Endothelial cell of umbilical vein (primary cell): Measurements from ENCODE around the gene MS4A6E. TPM values are rescaled to one million over a fixed set of nuclear protein-coding genes. Genes with fewer than 3 reads are reported as not detected.

ENCODE experiments used
- BruUV-seq: library from RNA; stranded (reverse); fragments of 400-500 nt; replicated peaks from 2 replicates; lab custom pipeline; 2021; lab: Mats Ljungman, UMichigan
- CTCF ChIA-PET: fragments of 300-600, 350-600 bp; sonication (Branson Sonifier 250); formaldehyde crosslinking; loops from one replicate; lab custom pipeline; 2021; ENCODE audit warnings: antibody characterized with exemption, inconsistent platforms; lab: Charles Lee
- POLR2A ChIA-PET: fragments of 300-600, 350-600 bp; sonication (Branson Sonifier 250); formaldehyde crosslinking; loops from one replicate; lab custom pipeline; 2021; ENCODE audit warnings: antibody characterized with exemption, inconsistent platforms; lab: Charles Lee
- DNase-seq: peaks from one replicate; pipeline ENCODE4 v3.0.0-alpha.2; 2011; ENCODE audit warnings: low read depth, low spot score
- FAIRE-seq: peaks from 2 replicates; lab custom pipeline; 2011; peaks lifted over from hg19 to GRCh38; lab: Jason Lieb, UNC
- H2AFZ ChIP-seq: 2 replicates; pipeline ENCODE4 v1.6.0; 2012; ENCODE audit warnings: low read depth, low read length, control low read depth, inconsistent platforms
- H3K27ac ChIP-seq: 2 replicates; pipeline ENCODE4 v1.5.1; 2011; ENCODE audit warnings: low read depth, mild to moderate bottlenecking, control low read depth, low read length, moderate library complexity; ENCODE audit not compliant: insufficient read depth
- H3K27me3 ChIP-seq, 2 experiments: 2 replicates each; pipeline versions ENCODE4 v1.6.0 to v1.6.1; 2011; ENCODE audit warnings: low read length in 2 of 2, mixed read lengths in 1 of 2; ENCODE audit not compliant: control insufficient read depth in 2 of 2, insufficient read depth in 2 of 2
- H3K36me3 ChIP-seq, 2 experiments: 2 replicates in 1 of 2; 3 replicates in 1 of 2; pipeline ENCODE4 v1.5.1; 2011; ENCODE audit warnings: low read length in 2 of 2, mild to moderate bottlenecking in 1 of 2, moderate library complexity in 1 of 2; ENCODE audit not compliant: control insufficient read depth in 2 of 2, insufficient read depth in 2 of 2; ENCODE audit errors: extremely low read depth in 1 of 2
- H3K4me1 ChIP-seq: 3 replicates; pipeline ENCODE4 v1.5.1; 2011; ENCODE audit warnings: mild to moderate bottlenecking, low read length; ENCODE audit not compliant: control insufficient read depth, insufficient read depth; ENCODE audit errors: extremely low read depth
- H3K4me2 ChIP-seq: 2 replicates; pipeline ENCODE4 v1.6.1; 2011; ENCODE audit warnings: low read length, control low read depth, mixed read lengths; ENCODE audit not compliant: insufficient read depth
- H3K4me3 ChIP-seq, 3 experiments: fragments of 200-600 bp in 1 of 3; sonication (generic), shearing (Covaris generic) in 1 of 3; replicated peaks in 1 of 3; 2 replicates each; pipeline ENCODE4 v1.5.1; 2011 to 2016; ENCODE audit warnings: control low read depth in 3 of 3, low read length in 3 of 3, mild to moderate bottlenecking in 2 of 3, inconsistent platforms in 1 of 3, low read depth in 1 of 3, moderate library complexity in 1 of 3; ENCODE audit not compliant: insufficient read depth in 1 of 3
- H3K79me2 ChIP-seq: 2 replicates; pipeline ENCODE4 v1.6.0; 2012; ENCODE audit warnings: low read length, inconsistent platforms; ENCODE audit not compliant: control insufficient read depth, insufficient read depth
- H3K9ac ChIP-seq: replicated peaks from 2 replicates; pipeline ENCODE3; 2011; ENCODE audit warnings: low read length, control low read depth; ENCODE audit not compliant: insufficient read depth; ENCODE audit errors: extremely low read depth
- H3K9me1 ChIP-seq: replicated peaks from 3 replicates; pipeline ENCODE4 v1.6.0; 2011; ENCODE audit warnings: mild to moderate bottlenecking, low read length; ENCODE audit not compliant: control insufficient read depth, insufficient read depth; ENCODE audit errors: extremely low read depth
- H3K9me3 ChIP-seq: replicated peaks from 2 replicates; pipeline ENCODE4 v1.5.1; 2012; ENCODE audit warnings: low read length, inconsistent platforms; ENCODE audit not compliant: control insufficient read depth, insufficient read depth
- H4K20me1 ChIP-seq: replicated peaks from 2 replicates; pipeline ENCODE3; 2011; ENCODE audit warnings: mild to moderate bottlenecking, low read length; ENCODE audit not compliant: control insufficient read depth, insufficient read depth; ENCODE audit errors: extremely low read depth
- CTCF ChIP-seq, 2 donors: IDR thresholded peaks; 1 replicate in 1 of 2; 2 replicates in 1 of 2; pipeline ENCODE4 v1.5.1; 2011; ENCODE audit warnings: low read length in 2 of 2, mild to moderate bottlenecking in 2 of 2, moderate library complexity in 2 of 2, control low read depth in 1 of 2, inconsistent platforms in 1 of 2, low read depth in 1 of 2; ENCODE audit not compliant: insufficient read depth in 1 of 2; ENCODE audit errors: extremely low read depth in 1 of 2
- EZH2 ChIP-seq: IDR thresholded peaks from 2 replicates; pipeline ENCODE4 v1.6.1; 2012; ENCODE audit warnings: borderline replicate concordance, low read depth, mild to moderate bottlenecking, moderate library complexity, low read length, inconsistent platforms; ENCODE audit not compliant: severe bottlenecking
- FOS ChIP-seq: IDR thresholded peaks from 2 replicates; pipeline ENCODE4 v1.6.1; 2011; ENCODE audit warnings: mild to moderate bottlenecking, low read length, moderate library complexity, borderline replicate concordance; ENCODE audit not compliant: insufficient read depth
- GATA2 ChIP-seq: IDR thresholded peaks from 2 replicates; pipeline ENCODE4 v1.7.0; 2011; ENCODE audit warnings: low read depth, mild to moderate bottlenecking, moderate library complexity, mixed read lengths, low read length; ENCODE audit not compliant: insufficient read length, insufficient read depth
- JUN ChIP-seq: IDR thresholded peaks from 2 replicates; pipeline ENCODE4 v1.6.1; 2011; ENCODE audit warnings: borderline replicate concordance, low read depth; ENCODE audit not compliant: insufficient read length, insufficient read depth
- MYC ChIP-seq: IDR thresholded peaks from one replicate; pipeline ENCODE4 v1.6.1; 2011; ENCODE audit warnings: mild to moderate bottlenecking, low read depth, low read length
- POLR2A ChIP-seq: IDR thresholded peaks from 2 replicates; pipeline ENCODE4 v1.6.1; 2012; ENCODE audit warnings: low read depth, mild to moderate bottlenecking, control low read depth, low read length
- POLR2AphosphoS5 ChIP-seq: IDR thresholded peaks from 2 replicates; pipeline ENCODE4 v1.6.1; 2012; ENCODE audit warnings: low read depth, mild to moderate bottlenecking, control low read depth, low read length, moderate library complexity; ENCODE audit not compliant: insufficient read depth
- dilution Hi-C: fragments of 300-500 bp; cut with MboI; formaldehyde crosslinking; loops from one replicate; pipeline ENCODE4 v1.15.0; 2019; ENCODE audit warnings: low sequenced_read_pairs; ENCODE audit not compliant: extremely low pct_ligation_motif_present
- intact Hi-C: fragments of 100-400 bp; cut with micrococcal nuclease; formaldehyde crosslinking; loops from one replicate; pipeline ENCODE4 v1.10.0; 2022
- polyA plus RNA-seq, 4 experiments: library from polyadenylated mRNA; depleted of rRNA in 3 of 4; stranded (reverse) in 3 of 4; unstranded in 1 of 4; fragments of >200 nt; gene quantifications; 2 replicates each; pipeline versions ENCODE4 v1.2.1 to v1.2.3, GENCODE V29; 2011 to 2012; ENCODE audit warnings: missing spikeins in 1 of 4
- total RNA-seq: library from RNA; stranded (reverse); gene quantifications from 2 replicates; pipeline ENCODE4 v1.2.3, GENCODE V29; 2021
- TF ChIP-seq, protein P1 (sequence below): IDR thresholded peaks from 2 replicates; pipeline ENCODE4 v1.6.1; 2011; ENCODE audit not compliant: insufficient read depth, insufficient read length

The MS4A6E gene
- total and polyA plus RNA-seq, 2 donors (not counting 3 experiments of a cell fraction or from before 2014, with no cell fraction given) = not detected

DNA sequence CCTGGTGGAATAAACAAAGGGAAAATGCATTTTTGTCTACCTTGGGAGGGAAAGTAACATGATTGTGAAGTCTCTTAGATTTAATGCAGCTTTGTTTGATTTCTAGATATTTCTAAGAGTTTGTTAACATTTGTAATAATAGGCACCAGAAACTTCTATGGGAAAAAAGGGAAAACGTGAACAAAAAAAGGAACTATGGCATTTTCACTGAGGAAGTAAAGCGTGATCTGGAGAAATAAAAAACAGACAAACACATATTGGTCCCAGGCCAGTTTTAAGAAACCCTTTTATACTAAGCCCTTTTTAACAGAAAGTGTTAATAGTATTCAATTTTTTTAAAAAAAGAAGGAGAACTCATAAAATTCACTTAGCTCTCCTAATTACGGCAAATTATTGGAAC, 44.3 kb downstream of the MS4A6E start:
- H3K4me3 ChIP-seq = no peak overlapping the region
- H3K79me2 ChIP-seq = no peaks in the 10 kb centered on the region
- H3K9ac ChIP-seq = no peak overlapping the region
- peak overlapping the region; percentile 35 for H3K27ac ChIP-seq
- no TSS peak for BruUV-seq
- H3K4me1 ChIP-seq = peaks cover 16% of the 10 kb centered on the region
- DNase-seq = no peak
- no peaks in the 10 kb centered on the region for H3K9me1 ChIP-seq
- H3K36me3 ChIP-seq = no peaks in the 10 kb centered on the region
- dilution Hi-C loops (no loop called here), intact Hi-C loops (loop anchor here (2.0 kb wide), 1 partner anchor 203 kb away; no protein-coding TSS in a partner anchor)
- TF ChIP-seq POLR2AphosphoS5 (no peak), POLR2A (no peak), FOS (no peak), MYC (no peak), EZH2 (no peak), JUN (no peak), GATA2 (no peak), CTCF (IDR thresholded peaks at IDR 0.05; ENCODE audit: extremely low read depth in 1 of 2, insufficient read depth in 1 of 2, low read depth in 1 of 2, low read length in 2 of 2) (no peak)
- TF ChIP-seq, protein P1, sequence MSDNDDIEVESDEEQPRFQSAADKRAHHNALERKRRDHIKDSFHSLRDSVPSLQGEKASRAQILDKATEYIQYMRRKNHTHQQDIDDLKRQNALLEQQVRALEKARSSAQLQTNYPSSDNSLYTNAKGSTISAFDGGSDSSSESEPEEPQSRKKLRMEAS = no peak
- no peaks in the 10 kb centered on the region for H3K9me3 ChIP-seq
- CTCF ChIA-PET = interaction anchor here (1.4 to 3.4 kb wide), 5 partner anchors 8 to 248 kb away, joined by 5 to 25 read pairs (median 10); no protein-coding TSS in a partner anchor
- no peak overlapping the region for H2AFZ ChIP-seq
- POLR2A ChIA-PET = no interaction called here
- H4K20me1 ChIP-seq = no peaks in the 10 kb centered on the region
- FAIRE-seq = no peak
- H3K4me2 ChIP-seq = peak overlapping the region; percentile 43
- peaks cover 3 to 6% of the 10 kb centered on the region in 2 experiments for H3K27me3 ChIP-seq
